Measurements from ENCODE around the gene TXNRD2.

Gene TXNRD2

DNA sequence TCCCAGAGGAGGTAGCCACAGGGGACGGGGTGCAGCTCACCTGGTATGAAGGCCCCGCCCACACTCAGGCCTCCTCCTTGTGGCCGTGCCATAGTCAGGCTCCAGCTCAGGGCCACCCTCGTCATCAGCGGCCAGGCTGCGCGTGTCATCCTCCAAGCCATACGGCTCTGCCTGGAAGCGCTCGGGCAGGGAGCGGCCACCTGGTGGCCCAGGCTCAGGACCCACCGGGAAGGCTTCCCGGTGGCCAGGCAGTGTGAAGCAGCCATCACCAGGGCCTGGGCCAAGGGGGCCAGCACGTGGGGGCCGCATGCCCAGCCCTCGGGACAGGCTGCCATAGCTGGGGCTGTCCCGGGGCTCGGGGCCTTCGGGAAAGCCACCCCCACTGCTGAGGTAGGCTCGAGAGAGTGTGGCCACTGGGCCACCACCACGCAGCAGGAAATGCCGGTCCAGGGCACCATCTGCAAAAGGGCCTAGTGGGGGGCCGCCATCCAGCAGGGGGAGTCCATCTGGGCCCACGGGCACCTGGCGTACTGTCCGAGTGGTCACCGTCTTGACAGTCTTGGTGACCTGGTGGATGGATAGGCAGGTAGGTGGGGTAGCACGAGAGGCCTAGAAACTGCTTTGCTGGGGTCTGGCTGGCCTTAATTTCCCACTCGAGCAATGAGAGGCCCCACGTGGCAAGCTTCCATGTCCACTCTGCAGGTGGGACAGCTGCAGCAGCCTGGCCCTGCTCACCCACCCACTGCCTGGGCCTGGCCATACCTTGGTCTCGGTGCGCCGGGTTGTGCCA, 39.7 kb upstream of the TXNRD2 start:
- DNase-seq = no peak

DNA sequence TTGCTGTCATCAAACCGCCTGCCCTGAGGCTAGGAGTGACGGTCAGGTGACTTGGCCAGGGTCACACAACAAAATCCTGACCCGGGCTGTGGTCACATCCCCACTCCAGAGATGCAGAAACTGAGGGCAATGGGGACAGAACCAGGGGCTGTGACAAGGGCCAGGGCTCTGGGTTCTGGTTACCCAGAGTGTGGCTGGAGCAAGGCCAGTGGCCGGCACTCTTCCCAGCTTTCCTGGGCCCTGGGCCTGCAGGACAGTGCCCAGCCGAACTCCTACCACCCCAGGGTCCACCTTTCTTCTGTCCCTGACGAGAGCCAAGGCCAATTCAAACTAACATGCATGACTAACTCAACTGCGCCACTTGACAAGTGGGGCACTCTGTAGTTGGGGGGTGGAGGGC, 39.1 kb upstream of the TXNRD2 start:
- no peak for DNase-seq

DNA sequence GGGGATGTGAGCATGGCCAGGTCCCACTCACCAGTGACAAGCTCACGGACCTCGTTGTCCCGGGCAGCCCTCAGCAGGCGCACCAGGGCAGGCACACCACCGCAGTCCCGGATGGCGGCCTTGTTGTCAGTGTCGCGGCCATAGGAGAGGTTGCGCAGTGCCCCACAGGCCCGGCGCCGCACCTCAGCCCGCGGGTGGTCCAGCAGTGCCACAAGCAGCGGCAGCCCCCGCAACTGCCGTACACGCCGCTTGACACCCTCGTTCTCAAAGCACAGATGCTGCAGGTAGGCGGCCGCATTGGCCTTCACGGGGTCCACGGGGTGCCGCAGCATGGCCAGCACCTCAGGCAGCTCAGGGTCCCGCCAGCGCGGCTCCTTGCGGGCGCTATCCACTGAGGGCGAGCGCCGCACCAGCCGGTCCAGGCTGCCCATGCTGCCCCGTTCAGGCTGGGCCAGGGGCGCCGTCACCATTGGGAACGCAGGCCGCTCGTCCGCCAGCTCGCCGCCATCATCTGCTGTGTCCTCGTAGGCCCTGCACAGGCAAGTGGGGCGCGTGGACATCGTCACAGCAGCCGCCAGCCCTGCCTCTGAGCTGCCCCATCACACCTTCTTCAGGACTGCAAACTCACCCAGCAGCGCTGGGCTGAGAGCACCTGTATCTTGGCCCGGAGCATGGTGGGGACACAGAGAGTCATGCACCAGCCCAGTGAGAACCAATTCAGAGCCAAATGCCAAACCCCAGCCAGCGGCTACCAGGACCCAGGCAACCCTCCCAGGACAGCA, 38.3 kb upstream of the TXNRD2 start:
- DNase-seq = no peak

DNA sequence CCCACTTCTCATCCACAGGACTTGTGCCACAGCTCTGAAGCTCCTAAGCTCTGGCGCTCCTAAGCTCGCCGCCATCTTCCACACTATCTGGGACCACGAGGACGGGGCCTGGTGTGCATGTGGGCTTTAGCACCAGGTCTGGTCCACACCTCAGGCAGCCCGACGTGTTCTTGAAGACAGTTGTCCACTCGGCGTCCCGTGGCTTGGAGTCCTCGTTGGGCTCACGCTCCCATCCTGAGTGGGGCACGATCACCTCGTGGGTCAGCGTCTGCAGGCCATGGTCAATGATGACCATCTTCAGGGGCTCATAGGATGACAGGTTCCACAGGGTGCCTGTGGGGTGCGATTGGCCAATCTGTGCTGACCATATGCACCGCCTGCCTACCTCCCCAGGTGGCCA, 37.1 kb upstream of the TXNRD2 start:
- DNase-seq = no peak

DNA sequence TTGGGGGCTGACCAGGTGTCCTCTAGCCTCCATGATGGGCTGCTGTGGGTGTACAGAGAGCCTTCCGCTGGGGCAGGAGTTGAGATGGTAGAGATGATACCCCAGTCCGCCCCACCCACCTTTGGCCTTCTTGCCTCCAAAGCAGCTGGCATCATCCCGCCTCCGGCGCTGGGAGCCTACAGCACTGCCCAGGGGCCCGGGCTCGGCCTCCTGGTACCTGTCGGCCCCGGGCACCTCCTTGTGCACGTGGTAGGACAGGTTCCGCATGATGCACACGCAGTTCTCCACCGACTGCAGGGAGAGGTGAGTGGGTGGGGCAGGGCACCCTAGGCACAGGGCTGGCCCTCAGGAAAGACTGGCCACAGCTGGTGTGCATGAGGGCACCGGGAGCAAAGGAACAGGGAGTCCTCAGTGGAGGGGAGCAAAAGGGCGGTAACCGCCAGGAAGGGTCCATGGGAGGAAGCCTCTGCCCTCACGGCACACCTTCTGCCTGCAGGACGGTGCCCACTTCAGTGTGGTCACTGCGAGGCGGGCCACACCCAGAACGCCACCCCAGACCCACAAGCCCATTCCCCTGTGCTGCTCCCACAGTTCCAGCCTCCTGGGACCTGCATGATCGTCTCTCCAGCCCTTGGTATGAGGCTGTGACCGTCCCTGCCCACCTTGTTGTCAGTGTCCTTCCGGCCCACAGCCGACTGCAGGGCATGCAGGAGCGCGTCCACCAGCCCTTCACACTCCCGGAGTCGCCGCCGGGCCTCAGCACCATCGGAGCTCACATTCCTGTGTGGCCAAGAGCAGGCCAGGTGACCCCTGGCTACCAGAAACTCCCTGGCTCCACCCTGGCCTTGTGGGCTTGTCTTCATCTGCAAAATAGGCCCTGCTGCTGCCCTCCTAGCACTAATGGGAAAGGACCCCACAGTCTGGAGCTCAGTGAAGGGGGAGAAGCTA, 36.0 kb upstream of the TXNRD2 start:
- no peak for DNase-seq

DNA sequence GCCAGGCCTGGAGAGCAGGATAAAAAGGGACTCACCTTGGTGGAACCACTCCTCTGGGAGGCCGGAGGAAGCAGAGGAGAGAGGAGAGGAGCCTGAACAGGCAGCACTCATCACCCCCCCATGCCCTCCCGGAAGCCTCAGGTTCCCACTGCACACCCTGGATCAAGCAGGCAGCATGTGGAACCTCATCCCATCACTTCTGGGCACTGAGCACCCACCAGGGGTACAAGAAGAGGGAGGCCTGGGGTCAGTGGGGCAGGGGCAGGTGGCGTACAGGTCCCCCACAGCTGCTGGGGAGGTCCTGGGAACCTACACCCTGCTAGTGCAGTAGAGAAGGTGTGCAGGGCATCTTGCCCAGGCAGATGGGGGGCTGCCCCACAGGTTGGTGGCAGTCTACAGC, 35.1 kb upstream of the TXNRD2 start:
- no peak for DNase-seq

DNA sequence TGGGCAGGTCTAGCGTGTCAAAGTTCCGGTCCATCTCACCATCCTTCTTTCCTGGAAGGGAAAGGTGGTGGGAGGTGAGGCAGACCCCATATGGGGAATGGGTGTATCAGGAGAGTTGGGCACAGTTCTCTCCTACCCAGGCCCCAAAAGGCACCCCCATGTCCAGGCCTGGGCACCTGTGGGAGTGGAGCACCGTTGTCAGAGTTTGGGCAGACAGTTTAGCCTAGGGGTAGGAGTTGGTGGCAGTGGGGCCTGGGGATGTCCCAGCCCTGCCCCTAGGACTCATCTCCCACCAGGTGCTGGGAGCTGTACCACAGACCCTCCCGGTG, 34.1 kb upstream of the TXNRD2 start:
- no peak for DNase-seq

DNA sequence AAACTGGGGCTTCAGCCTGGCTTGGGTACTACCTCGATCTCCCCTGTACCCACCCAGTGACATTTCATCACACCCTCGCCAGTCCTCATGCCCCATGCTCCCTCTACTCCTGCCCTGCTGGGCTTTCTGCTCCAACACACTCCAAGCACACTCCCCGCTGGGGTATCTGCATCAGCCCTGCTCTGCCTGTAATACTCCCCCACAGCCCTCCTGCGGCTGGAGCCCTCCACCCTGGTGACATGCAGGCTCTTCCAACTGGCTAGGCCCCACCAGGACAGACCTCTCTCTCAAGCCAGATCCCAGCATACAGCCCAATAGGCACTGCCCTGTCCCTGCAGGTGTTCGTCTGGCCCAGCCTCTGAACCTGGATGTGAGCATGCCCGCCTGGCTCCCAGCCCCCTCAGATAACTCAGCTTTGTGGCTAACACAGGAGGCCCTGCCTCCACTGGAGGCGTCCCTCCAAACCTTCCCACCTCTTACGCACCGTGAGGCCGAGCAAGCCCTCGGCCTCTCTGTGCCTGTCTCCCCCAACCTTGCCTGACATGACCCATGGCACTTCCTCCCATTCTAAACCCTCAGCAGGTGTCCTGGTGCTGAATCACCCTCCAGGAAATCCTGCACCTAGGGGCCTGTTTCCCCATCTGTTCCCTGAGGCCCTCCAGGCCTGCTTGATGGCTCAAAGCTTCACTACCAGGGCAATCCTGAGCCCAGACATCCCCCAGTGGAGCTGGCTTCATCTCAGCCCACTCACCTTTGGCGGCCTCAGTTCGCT, 33.5 kb upstream of the TXNRD2 start:
- DNase-seq = no peak

DNA sequence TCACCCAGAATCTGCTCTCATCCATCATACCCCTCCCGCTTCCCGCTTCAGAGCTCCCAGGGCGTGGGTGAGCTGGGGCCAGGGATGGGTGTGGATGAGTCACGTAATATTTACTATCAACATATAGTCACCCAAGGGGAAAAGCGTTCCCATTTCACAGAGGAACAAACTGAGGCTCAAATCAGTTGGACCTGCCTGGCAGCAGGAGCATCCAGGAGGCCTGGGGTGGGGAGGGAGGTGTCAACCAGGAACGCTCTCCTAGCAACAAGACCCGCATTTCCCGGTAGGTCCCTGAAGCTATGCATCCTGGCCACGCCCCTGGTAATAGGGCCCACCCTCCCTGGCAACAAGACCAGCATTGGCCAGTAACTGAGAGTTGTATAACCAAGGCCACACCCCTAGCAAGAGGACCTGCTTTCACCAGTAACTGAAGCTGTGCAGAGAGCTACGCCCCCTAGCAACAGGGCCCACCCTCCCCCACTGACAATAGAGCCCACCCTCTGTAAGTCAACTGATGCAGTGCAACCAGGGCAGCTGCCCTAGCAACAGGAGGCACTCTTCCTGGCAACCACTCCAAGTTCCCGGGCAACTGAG, 32.7 kb upstream of the TXNRD2 start:
- no peak for DNase-seq

DNA sequence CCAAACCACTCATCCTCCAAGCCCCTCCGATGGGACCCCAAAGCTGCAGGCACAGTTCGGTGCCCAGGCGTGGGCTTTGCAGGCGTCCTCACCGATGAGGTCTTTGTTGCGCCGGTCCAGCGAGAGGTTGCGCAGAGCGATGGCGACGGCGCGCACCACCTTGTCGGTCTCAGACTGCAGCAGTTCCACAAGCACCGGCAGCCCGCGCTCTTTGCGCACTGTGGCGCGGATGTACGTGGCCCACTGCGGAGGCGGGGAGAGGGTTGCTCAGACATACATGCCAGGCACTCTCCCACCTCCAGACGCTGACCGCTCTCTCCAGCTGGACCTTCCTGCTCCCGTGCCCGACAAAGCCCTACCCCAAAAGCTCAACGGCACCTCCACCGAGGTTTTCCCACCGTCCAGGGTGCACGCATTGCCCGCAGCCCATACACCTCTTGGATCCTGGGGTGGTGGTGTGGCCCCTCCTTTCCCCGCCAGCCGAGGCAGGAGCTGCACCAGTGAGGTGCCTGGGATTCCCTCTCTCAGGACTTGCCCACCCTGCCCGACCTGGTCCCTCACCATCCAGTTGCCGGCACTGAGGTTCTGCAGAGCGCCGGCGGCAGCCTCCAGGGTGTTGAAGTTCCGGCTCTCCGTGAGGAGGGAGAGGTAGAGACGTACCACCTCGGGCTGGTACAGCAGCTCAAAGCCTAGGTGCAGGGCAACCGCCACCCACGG, 32.1 kb upstream of the TXNRD2 start:
- DNase-seq = no peak

DNA sequence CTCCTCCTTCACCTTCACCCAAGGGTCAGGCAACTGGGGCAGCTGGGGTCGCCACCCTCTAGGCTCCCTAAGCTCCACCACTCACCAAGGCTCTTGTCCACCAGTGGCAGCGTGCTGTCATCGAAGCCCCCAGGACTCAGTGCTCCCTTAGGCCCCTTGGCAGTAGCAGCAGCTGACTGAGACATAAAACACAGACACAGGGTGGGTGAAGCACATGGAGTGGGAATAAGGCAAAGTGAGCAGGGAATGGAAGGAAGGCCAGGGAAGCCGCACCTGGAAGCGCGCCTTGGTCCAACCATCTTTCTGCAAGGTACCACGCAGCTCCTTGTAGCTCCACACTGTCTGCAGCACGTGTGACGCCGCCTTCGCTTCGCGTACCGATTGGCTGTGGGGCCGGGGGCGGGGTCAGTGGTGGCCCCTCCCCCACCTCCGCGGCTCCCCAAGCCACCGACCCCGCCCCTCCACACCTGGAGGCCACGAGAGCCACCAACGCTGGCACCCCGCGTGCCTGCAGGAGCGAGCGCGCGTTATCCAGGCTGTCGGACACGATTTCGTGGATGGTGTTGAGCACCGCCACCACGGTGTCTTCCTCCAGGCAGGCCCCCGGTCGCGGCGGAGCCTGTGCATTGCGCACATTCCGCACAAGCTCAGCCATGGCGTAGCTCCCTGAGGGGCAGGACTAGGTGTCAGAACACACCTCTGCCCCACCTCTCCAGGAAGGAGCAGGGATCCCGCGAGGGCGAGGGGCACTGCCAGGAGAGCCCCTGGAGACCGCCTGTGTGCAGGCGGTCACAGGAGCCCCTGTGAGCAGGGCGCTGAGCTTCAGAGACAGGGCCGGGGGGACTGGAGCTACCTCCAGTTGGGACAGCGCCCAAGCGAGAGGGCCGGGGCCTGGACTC, 31.3 kb upstream of the TXNRD2 start:
- no peak for DNase-seq

DNA sequence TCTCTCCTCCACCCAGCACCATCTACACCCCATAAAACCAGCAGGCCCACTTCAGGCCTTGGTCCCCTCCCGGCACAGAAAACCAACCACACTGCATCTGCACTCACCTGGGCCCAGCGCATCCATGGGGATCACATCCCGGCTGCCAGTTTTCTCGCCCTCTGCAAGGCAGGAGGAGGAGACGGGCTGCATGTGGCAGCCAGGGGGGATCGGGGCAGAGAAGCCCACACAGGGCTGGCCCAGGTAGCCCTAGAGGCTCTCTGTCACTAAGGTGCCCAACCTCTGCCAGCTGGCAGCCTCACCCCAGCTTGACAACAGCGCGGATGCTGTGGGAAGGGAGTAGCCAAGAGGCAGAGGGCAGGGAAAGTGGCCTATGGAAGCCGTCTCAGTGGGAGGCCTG, 30.6 kb upstream of the TXNRD2 start:
- DNase-seq = no peak

DNA sequence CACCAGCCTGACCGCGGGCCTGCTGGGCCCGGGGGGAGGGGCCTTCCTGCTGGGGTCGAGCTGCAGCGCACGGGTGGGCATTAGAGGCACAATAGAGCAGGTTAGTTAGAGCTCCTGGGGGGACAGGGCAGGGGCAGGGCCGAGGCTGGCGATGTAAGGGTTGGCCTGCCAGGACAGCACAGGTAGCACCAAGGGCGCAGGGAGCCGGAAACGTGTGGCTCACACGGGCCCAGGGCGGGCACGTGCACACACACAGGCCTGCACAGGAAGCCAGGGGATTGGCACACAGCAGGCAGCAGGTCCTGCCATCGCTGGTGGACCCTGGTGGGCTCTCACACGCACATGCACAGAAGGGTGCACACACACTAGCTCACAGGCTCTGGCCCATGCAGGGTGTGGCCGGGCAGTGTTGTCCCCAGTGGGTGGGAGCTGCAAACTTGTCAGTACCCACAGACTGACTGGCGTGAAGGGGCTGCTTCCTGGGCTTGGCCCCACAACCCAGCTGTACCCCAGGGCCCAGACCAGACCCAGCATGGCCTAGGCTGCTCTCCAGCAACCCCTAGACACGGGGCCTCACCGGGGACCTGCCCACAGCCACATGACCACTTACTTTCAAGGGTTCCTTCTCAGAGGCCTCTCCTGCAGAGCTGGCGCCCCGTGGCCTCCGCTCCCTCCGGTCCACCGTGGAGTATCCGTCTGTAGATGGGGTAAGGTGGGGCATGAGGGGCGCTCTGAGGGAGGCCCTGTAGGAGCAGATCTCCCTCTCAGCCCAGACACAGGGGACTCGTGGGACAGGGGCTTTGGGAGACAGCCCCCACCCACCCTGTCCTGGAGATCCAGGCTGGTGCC, 29.9 kb upstream of the TXNRD2 start:
- DNase-seq = no peak

DNA sequence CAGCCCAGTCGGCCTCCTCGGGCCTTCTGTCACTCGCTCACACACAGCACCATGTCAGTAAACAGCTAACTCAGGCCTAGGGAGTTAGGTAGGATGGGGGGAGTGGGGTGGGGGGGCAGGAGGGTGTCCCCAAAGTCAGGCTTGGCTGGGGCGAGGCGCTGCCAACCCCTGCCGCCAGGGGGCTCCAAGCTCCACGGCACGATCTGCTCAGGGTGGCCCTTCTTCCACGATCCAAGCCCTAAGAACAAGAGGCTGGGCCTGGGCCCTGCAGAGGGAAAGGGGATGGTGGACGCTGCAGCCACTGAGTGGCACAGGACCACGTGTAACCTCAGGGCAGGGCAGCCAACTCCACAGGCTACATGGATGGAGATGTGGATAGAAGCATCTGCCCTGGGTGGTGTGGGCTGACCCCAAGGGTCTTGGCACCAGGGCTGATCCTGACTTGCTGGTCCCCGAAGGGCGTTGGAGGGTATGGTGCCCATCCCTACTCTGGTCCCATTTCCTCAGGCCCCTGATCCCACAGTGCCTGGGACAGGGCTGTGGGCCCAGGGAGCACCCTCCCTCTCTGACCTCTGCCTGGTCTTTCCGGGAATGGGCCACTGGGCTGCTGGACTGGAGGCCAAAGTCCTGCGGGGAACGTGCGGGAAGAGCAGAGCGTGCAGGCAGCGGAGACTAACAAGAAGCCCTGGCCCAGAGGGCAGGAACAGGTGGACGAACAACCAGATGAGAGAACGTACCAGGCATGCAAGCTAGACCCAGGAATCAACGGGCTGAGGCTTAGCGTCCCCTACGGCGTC, 29.1 kb upstream of the TXNRD2 start:
- peak; percentile 57 for DNase-seq

DNA sequence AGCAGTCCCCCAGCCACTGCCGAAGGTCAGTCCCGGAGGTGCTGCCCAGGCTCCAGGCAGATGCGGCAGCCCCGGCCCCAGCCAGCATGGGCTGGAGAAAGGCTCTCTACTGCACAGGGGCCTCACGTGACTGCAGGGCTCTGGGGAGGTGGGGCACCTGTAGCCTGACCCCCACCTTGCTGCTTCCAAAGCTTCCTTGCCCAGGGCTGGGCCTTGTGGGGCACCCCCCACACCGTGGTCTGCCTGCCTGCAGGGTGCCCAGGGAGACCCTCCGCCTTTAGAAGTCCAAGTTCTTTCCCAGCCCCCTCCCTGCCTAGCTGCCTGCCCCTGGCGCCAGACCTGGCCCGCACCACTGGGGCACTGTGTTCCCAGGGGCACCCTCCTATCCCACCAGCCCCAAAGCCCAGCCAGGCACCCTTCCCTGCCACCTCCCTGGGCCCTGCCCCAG, 28.4 kb upstream of the TXNRD2 start:
- DNase-seq = no peak

DNA sequence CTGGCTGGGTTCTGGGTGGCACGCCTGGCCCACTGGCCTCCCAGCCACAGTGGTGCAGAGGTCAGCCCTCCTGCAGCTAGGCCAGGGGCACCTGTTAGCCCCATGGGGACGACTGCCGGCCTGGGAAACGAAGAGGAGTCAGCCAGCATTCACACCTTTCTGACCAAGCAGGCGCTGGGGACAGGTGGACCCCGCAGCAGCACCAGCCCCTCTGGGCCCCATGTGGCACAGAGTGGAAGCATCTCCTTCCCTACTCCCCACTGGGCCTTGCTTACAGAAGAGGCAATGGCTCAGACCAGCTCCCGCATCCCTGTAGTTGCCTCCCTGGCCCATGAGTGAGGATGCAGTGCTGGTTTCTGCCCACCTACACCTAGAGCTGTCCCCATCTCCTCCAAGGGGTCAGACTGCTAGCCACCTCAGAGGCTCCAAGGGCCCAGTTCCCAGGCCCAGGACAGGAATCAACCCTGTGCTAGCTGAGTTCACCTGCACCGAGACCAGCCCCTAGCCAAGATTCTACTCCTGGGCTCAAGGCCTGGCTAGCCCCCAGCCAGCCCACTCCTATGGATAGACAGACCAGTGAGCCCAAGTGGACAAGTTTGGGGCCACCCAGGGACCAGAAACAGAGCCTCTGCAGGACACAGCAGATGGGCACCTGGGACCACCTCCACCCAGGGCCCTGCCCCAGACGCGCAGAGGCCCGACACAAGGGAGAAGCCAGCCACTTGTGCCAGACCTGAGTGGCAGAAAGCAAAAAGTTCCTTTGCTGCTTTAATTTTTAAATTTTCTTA, 27.7 kb upstream of the TXNRD2 start:
- DNase-seq = no peak

DNA sequence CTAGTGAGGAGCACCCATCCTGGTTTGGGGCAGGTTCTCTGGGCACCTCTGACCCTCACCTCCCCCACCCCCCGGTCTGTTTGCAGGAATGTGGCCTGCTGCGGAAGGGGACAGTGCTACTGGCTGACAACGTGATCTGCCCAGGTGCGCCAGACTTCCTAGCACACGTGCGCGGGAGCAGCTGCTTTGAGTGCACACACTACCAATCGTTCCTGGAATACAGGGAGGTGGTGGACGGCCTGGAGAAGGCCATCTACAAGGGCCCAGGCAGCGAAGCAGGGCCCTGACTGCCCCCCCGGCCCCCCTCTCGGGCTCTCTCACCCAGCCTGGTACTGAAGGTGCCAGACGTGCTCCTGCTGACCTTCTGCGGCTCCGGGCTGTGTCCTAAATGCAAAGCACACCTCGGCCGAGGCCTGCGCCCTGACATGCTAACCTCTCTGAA, 26.9 kb upstream of the TXNRD2 start:
- no peak for DNase-seq
